SK-N-MC (cell line): ENCODE data around the gene GRK3.

Source experiments
- EZH2 ChIP-seq: fragments of 200-600 bp; sonication (generic); IDR thresholded peaks from one replicate; pipeline ENCODE4 v1.6.1; 2017; ENCODE audit warnings: antibody characterized with exemption
- FOXP2 ChIP-seq: optimal IDR thresholded peaks from 2 replicates; pipeline ENCODE3; 2011; ENCODE audit warnings: mild to moderate bottlenecking, moderate library complexity; ENCODE audit not compliant: insufficient read depth; ENCODE audit errors: extremely low read length, control extremely low read depth
- POLR2AphosphoS5 ChIP-seq: IDR thresholded peaks from 2 replicates; pipeline ENCODE4 v1.6.1; 2012; ENCODE audit warnings: mild to moderate bottlenecking, low read depth, low read length, borderline replicate concordance

- TF ChIP-seq POLR2AphosphoS5 (no peak), EZH2 (no peak), FOXP2 (no peak)
These were observed 177.5 kb downstream of the GRK3 start, which contains the start of gene MYO18B for GRCh38 chr22:25741692-25742626.
